ENCODE data around the gene PITX3. TPM values are rescaled to one million over a fixed set of nuclear protein-coding genes. Genes with fewer than 3 reads are reported as not detected.

PITX3 gene
- polyA plus RNA-seq, 1 of the 3 experiments (the other 2 are of a cell fraction) = not detected

GRCh38 chr10:102195296-102195870 lies 45.9 kb downstream of the PITX3 start:
- ChIA-PET CTCF (no interaction called here), POLR2A (no interaction called here)
- Histone ChIP-seq H3K27me3 (ENCODE audit: insufficient read depth) (no peaks in the 10 kb centered on the region; the same call in 1 of the 2 replicates), H3K9ac (no peak overlapping the region), H3K79me2 (ENCODE audit: insufficient read depth) (no peaks in the 10 kb centered on the region), H3K4me2 (no peak overlapping the region), H3K4me3 (ENCODE audit: low read depth in 2 of 2, low read length in 1 of 2) (no peak overlapping the region), H2AFZ (ENCODE audit: low read depth) (no peak overlapping the region), H3K9me3 (no peaks in the 10 kb centered on the region), H3K9me2 (no peaks in the 10 kb centered on the region), H3K4me1 (ENCODE audit: control insufficient read depth in 1 of 2, insufficient read depth in 2 of 2, low read depth in 1 of 2, low read length in 1 of 2) (no peaks in the 10 kb centered on the region), H3K36me3 (replicated peaks in 1 of 2; ENCODE audit: control insufficient read depth in 1 of 2, insufficient read depth in 2 of 2, low read length in 1 of 2) (no peaks in the 10 kb centered on the region), H4K20me1 (ENCODE audit: insufficient read depth) (no peaks in the 10 kb centered on the region), H3F3A (replicated peaks; ENCODE audit: insufficient read depth) (no peaks in the 10 kb centered on the region), H3K27ac (ENCODE audit: low read depth in 2 of 2, low read length in 1 of 2) (no peak overlapping the region)
- no peak for DNase-seq
- 47% methylated on average over 6 of the region's 6 CpGs for WGBS (ENCODE audit: low lambda C conversion rate)
- no peak for TF ChIP-seq EP300 (IDR thresholded peaks at IDR 0.05; ENCODE audit: borderline replicate concordance in 1 of 2, low read depth in 1 of 2, low read length in 1 of 2)
- TF ChIP-seq FOXJ3 (CRISPR knock-in tag; IDR thresholded peaks at IDR 0.05) = no peak
- TF ChIP-seq SIN3A (IDR thresholded peaks at IDR 0.05; ENCODE audit: borderline replicate concordance, low read depth, low read length) = no peak
- TF ChIP-seq MXI1 (IDR thresholded peaks at IDR 0.05; ENCODE audit: low read depth, low read length) = no peak
- no peak for TF ChIP-seq SMC3 (IDR thresholded peaks at IDR 0.05; ENCODE audit: low read depth, low read length)
- no peak for TF ChIP-seq TAF1 (IDR thresholded peaks at IDR 0.05; ENCODE audit: borderline replicate concordance, low read depth, low read length)
- TF ChIP-seq REST (IDR thresholded peaks at IDR 0.05; ENCODE audit: low read depth, low read length) = no peak
- no peak for TF ChIP-seq JUND (IDR thresholded peaks at IDR 0.05)
- no peak for TF ChIP-seq IRF3 (IDR thresholded peaks at IDR 0.05; ENCODE audit: low read depth, low read length)
- TF ChIP-seq EZH2phosphoT487 (IDR thresholded peaks at IDR 0.05; ENCODE audit: borderline replicate concordance, low read depth) = no peak
- no peak for TF ChIP-seq TCF12 (IDR thresholded peaks at IDR 0.05)
- no peak for TF ChIP-seq FOSL2 (IDR thresholded peaks at IDR 0.05; ENCODE audit: borderline replicate concordance, low read depth)

GRCh38 chr10:102191956-102192355 lies 49.4 kb downstream of the PITX3 start:
- Histone ChIP-seq H3K9me3 (no peaks in the 10 kb centered on the region), H4K20me1 (ENCODE audit: insufficient read depth) (no peaks in the 10 kb centered on the region), H3K79me2 (ENCODE audit: insufficient read depth) (no peaks in the 10 kb centered on the region), H3F3A (replicated peaks; ENCODE audit: insufficient read depth) (no peaks in the 10 kb centered on the region), H3K9me2 (no peaks in the 10 kb centered on the region), H3K4me3 (ENCODE audit: low read depth in 2 of 2, low read length in 1 of 2) (no peak overlapping the region), H3K9ac (no peak overlapping the region), H3K27ac (ENCODE audit: low read depth in 2 of 2, low read length in 1 of 2) (no peak overlapping the region), H2AFZ (ENCODE audit: low read depth) (no peak overlapping the region), H3K4me1 (ENCODE audit: control insufficient read depth in 1 of 2, insufficient read depth in 2 of 2, low read depth in 1 of 2, low read length in 1 of 2) (no peaks in the 10 kb centered on the region; a peak in 1 of 4 replicates), H3K4me2 (no peak overlapping the region), H3K27me3 (ENCODE audit: insufficient read depth) (no peaks in the 10 kb centered on the region), H3K36me3 (replicated peaks in 1 of 2; ENCODE audit: control insufficient read depth in 1 of 2, insufficient read depth in 2 of 2, low read length in 1 of 2) (no peaks in the 10 kb centered on the region)
- WGBS (ENCODE audit: low lambda C conversion rate) = 37% methylated on average over 7 of the region's 7 CpGs
- POLR2A ChIA-PET = interaction anchor here (0.6 kb wide), 1 partner anchor 28 kb away, joined by 3 read pairs; no protein-coding TSS in a partner anchor
- CTCF ChIA-PET = interaction anchor here (1.3 kb wide), 1 partner anchor 38 kb away, joined by 3 read pairs; no protein-coding TSS in a partner anchor
- no peak for DNase-seq
- TF ChIP-seq RCOR1 (IDR thresholded peaks at IDR 0.05; ENCODE audit: low read length) = no peak
- no peak for TF ChIP-seq SMC3 (IDR thresholded peaks at IDR 0.05; ENCODE audit: low read depth, low read length)
- no peak for TF ChIP-seq ELF1 (IDR thresholded peaks at IDR 0.05)
- TF ChIP-seq TEAD4 (IDR thresholded peaks at IDR 0.05; ENCODE audit: borderline replicate concordance, insufficient read depth) = no peak
- TF ChIP-seq POLR2AphosphoS5 (IDR thresholded peaks at IDR 0.05; ENCODE audit: low read depth, low read length) = no peak
- no peak for TF ChIP-seq FOSL2 (IDR thresholded peaks at IDR 0.05; ENCODE audit: borderline replicate concordance, low read depth)
- TF ChIP-seq SIN3A (IDR thresholded peaks at IDR 0.05; ENCODE audit: borderline replicate concordance, low read depth, low read length) = no peak
- TF ChIP-seq NRF1 (IDR thresholded peaks at IDR 0.05; ENCODE audit: low read depth, low read length) = no peak
- no peak for TF ChIP-seq FOXJ3 (CRISPR knock-in tag; IDR thresholded peaks at IDR 0.05)
- TF ChIP-seq IRF3 (IDR thresholded peaks at IDR 0.05; ENCODE audit: low read depth, low read length) = no peak
- TF ChIP-seq CHD2 (IDR thresholded peaks at IDR 0.05; ENCODE audit: low read length, partially characterized antibody) = no peak
- TF ChIP-seq MXI1 (IDR thresholded peaks at IDR 0.05; ENCODE audit: low read depth, low read length) = no peak
- TF ChIP-seq NFIC (IDR thresholded peaks at IDR 0.05; ENCODE audit: borderline replicate concordance) = no peak
- TF ChIP-seq CTCF (IDR thresholded peaks at IDR 0.05) = no peak

All from SK-N-SH (cell line).